Neural cell (in vitro differentiated cells): ENCODE results near the gene LPCAT1. TPM values are rescaled to one million over a fixed set of nuclear protein-coding genes. Genes with fewer than 3 reads are reported as not detected.

Experiments
- polyA plus RNA-seq: library from polyadenylated mRNA; depleted of rRNA; stranded (reverse); fragments of >200 nt; gene quantifications from 2 replicates; pipeline ENCODE4 v1.2.3, GENCODE V29; 2014
- small RNA-seq, 3 experiments: library from RNA; depleted of rRNA; stranded (forward); fragments of <200 nt; gene quantifications; one replicate each; pipeline ENCODE3, GENCODE V24; 2012

Gene LPCAT1
- polyA plus RNA-seq, 1 donor from 2014 or later, result 61.8 TPM

Small RNA genes lying within 50 kb of the gene (small RNA-seq; reads per million reads assigned to genes)
- gene MIR6075, result 0 reads per million in 3 experiments

Other genes starting within 250 kb of the LPCAT1 start
- gene TERT, start 228.9 kb downstream of the LPCAT1 start, polyA plus RNA-seq, result not detected in 2 replicates
- gene CLPTM1L, start 178.9 kb downstream of the LPCAT1 start, polyA plus RNA-seq, result 61.6 and 78.9 TPM in 2 replicates
- gene SLC6A3, start 78.5 kb downstream of the LPCAT1 start, polyA plus RNA-seq, result 0.77 TPM in 1 of 2 replicates, not detected in the other